Natural killer cell (primary cell): ENCODE measurements around the gene CERT1. TPM values are rescaled to one million over a fixed set of nuclear protein-coding genes. Genes with fewer than 3 reads are reported as not detected.

Experiments used
- ATAC-seq, 3 donors: fragments of 150-1000 bp in 2 of 3; fragments of 200-7000 bp in 1 of 3; cut with Tn5 transposase; 1 replicate in 1 of 3; 2 replicates in 2 of 3; pipeline ENCODE4 v1.10.0; 2021; ENCODE audit warnings: mild to moderate bottlenecking in 2 of 3, moderate library complexity in 2 of 3
- DNase-seq, 2 donors: peaks; one replicate each; pipeline versions ENCODE4 v3.0.0 to v3.0.0-alpha.2; 2013 to 2021; ENCODE audit warnings: mixed read lengths in 1 of 2
- H3K27ac ChIP-seq: one replicate; pipeline ENCODE4 v1.5.1; 2013; ENCODE audit warnings: mild to moderate bottlenecking, low read length
- H3K27me3 ChIP-seq: one replicate; pipeline ENCODE4 v1.6.1; 2013; ENCODE audit warnings: low read length; ENCODE audit not compliant: control insufficient read depth, insufficient read depth
- H3K36me3 ChIP-seq: one replicate; pipeline ENCODE4 v1.6.1; 2013; ENCODE audit warnings: low read length; ENCODE audit not compliant: control insufficient read depth, insufficient read depth
- H3K4me1 ChIP-seq: one replicate; pipeline ENCODE4 v1.6.1; 2013; ENCODE audit warnings: low read length; ENCODE audit not compliant: control insufficient read depth, insufficient read depth
- H3K4me3 ChIP-seq: one replicate; pipeline ENCODE4 v1.5.1; 2013; ENCODE audit warnings: low read length
- H3K9me3 ChIP-seq: one replicate; pipeline ENCODE4 v1.6.1; 2013; ENCODE audit warnings: low read length; ENCODE audit not compliant: control insufficient read depth, insufficient read depth
- H3K27ac Mint-ChIP-seq, 2 donors: one replicate each; pipeline ENCODE4 v1.8.0; 2022; ENCODE audit warnings: mild to moderate bottlenecking in 2 of 2, mixed read lengths in 2 of 2, moderate library complexity in 1 of 2
- H3K27me3 Mint-ChIP-seq, 2 donors: one replicate each; pipeline ENCODE4 v1.8.0; 2022; ENCODE audit warnings: low read depth in 2 of 2, mixed read lengths in 2 of 2
- H3K36me3 Mint-ChIP-seq: one replicate; pipeline ENCODE4 v1.8.0; 2022; ENCODE audit warnings: mixed read lengths
- H3K4me1 Mint-ChIP-seq, 2 donors: one replicate each; pipeline ENCODE4 v1.8.0; 2022; ENCODE audit warnings: mixed read lengths in 2 of 2
- H3K4me3 Mint-ChIP-seq: one replicate; pipeline ENCODE4 v1.8.0; 2022; ENCODE audit warnings: mild to moderate bottlenecking, moderate library complexity, mixed read lengths
- H3K9me3 Mint-ChIP-seq, 2 donors: one replicate each; pipeline ENCODE4 v1.8.0; 2022; ENCODE audit warnings: mixed read lengths in 2 of 2
- WGBS: methylation state at CpG from one replicate; pipeline ENCODE4 v1.1.7; 2013; ENCODE audit warnings: missing lambda C conversion rate; ENCODE audit not compliant: insufficient coverage; 5-methylcytosine and 5-hydroxymethylcytosine counted together
- intact Hi-C: fragments of 100-400 bp; cut with micrococcal nuclease; formaldehyde crosslinking; loops from one replicate; pipeline ENCODE4 v1.14.2; 2022
- total RNA-seq, 4 donors: library from RNA; stranded (reverse); fragments of 120-200 nt in 1 of 4; gene quantifications; one replicate each; pipeline versions ENCODE4 v1.2.3 to v1.2.4, GENCODE V29; 2013 to 2022
- TF ChIP-seq, protein P1 (sequence below): fragments of 200-600 bp; IDR thresholded peaks from one replicate; pipeline ENCODE4 v1.8.0; 2022; ENCODE audit warnings: antibody characterized with exemption

The CERT1 gene
- total RNA-seq, 3 donors from 2014 or later (not counting 1 experiment from before 2014, with no cell fraction given) = 50.1 to 51.4 (median 50.2) TPM

- Histone ChIP-seq H3K9me3 (no peaks in the 10 kb centered on the region), H3K4me3 (no peak overlapping the region), H3K36me3 (peaks cover 24% of the 10 kb centered on the region), H3K4me1 (peaks cover 5% of the 10 kb centered on the region), H3K27me3 (no peaks in the 10 kb centered on the region), H3K27ac (no peak overlapping the region)
- intact Hi-C loops = no loop called here
- Mint-ChIP-seq H3K4me1 (peaks cover 19 to 29% of the 10 kb centered on the region in 2 donors), H3K36me3 (no peaks in the 10 kb centered on the region), H3K9me3 (no peaks in the 10 kb centered on the region), H3K27ac (peak overlapping the region in 1 of 2 donors; percentile 14), H3K27me3 (no peaks in the 10 kb centered on the region), H3K4me3 (no peak overlapping the region)
- 100% methylated on average over 1 of the region's 1 CpG for WGBS
- TF ChIP-seq, protein P1, sequence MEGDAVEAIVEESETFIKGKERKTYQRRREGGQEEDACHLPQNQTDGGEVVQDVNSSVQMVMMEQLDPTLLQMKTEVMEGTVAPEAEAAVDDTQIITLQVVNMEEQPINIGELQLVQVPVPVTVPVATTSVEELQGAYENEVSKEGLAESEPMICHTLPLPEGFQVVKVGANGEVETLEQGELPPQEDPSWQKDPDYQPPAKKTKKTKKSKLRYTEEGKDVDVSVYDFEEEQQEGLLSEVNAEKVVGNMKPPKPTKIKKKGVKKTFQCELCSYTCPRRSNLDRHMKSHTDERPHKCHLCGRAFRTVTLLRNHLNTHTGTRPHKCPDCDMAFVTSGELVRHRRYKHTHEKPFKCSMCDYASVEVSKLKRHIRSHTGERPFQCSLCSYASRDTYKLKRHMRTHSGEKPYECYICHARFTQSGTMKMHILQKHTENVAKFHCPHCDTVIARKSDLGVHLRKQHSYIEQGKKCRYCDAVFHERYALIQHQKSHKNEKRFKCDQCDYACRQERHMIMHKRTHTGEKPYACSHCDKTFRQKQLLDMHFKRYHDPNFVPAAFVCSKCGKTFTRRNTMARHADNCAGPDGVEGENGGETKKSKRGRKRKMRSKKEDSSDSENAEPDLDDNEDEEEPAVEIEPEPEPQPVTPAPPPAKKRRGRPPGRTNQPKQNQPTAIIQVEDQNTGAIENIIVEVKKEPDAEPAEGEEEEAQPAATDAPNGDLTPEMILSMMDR = no peak
- ATAC-seq (no peak), DNase-seq (no peak)
Measured at GRCh38 chr5:75341934-75342333, 169.5 kb downstream of the CERT1 start.

- no peaks in the 10 kb centered on the region for H3K27me3 Mint-ChIP-seq
- Histone ChIP-seq H3K9me3 (no peaks in the 10 kb centered on the region), H3K4me3 (no peak overlapping the region), H3K27me3 (no peaks in the 10 kb centered on the region), H3K36me3 (peaks cover 16% of the 10 kb centered on the region), H3K27ac (no peak overlapping the region), H3K4me1 (peaks cover 10% of the 10 kb centered on the region)
- no peaks in the 10 kb centered on the region for H3K9me3 Mint-ChIP-seq
- TF ChIP-seq, protein P1 = no peak
- intact Hi-C loops = no loop called here
- 69% methylated on average over 2 of the region's 3 CpGs for WGBS
- no peak overlapping the region for H3K4me3 Mint-ChIP-seq
- peak overlapping the region; percentile 14 to 54 for H3K27ac Mint-ChIP-seq
- no peak for DNase-seq
- H3K36me3 Mint-ChIP-seq = no peaks in the 10 kb centered on the region
- H3K4me1 Mint-ChIP-seq = peaks cover 19 to 29% of the 10 kb centered on the region in 2 donors
- no peak for ATAC-seq
Measured at GRCh38 chr5:75340714-75341478, 170.5 kb downstream of the CERT1 start.

GRCh38 chr5:75338408-75338807 is 173.0 kb downstream of the CERT1 start:
- TF ChIP-seq, protein P1 = no peak
- H3K36me3 ChIP-seq = no peaks in the 10 kb centered on the region
- WGBS = 85% methylated on average over 2 of the region's 2 CpGs
- Mint-ChIP-seq H3K36me3 (no peaks in the 10 kb centered on the region), H3K4me3 (no peak overlapping the region), H3K9me3 (no peaks in the 10 kb centered on the region), H3K4me1 (peaks cover 19 to 29% of the 10 kb centered on the region in 2 donors), H3K27me3 (no peaks in the 10 kb centered on the region), H3K27ac (no peak overlapping the region)
- no peaks in the 10 kb centered on the region for H3K9me3 ChIP-seq
- H3K4me3 ChIP-seq = no peak overlapping the region
- no peak for DNase-seq
- peaks cover 10% of the 10 kb centered on the region for H3K4me1 ChIP-seq
- H3K27me3 ChIP-seq = no peaks in the 10 kb centered on the region
- intact Hi-C loops = loop anchor here (10.0 kb wide), 1 partner anchor 1396 kb away; no protein-coding TSS in a partner anchor
- ATAC-seq = no peak
- no peak overlapping the region for H3K27ac ChIP-seq
